Loucy (cell line): Measurements from ENCODE around the gene DLG1.

Experiments
- H2AFZ ChIP-seq: fragments of 200-600 bp; sonication (generic); 2 replicates; pipeline ENCODE4 v1.6.0; 2016; ENCODE audit warnings: antibody characterized with exemption, mild to moderate bottlenecking, low read length, moderate library complexity
- H3F3A ChIP-seq: fragments of 200-600 bp; 2 replicates; pipeline ENCODE4 v1.6.0; 2016; ENCODE audit warnings: antibody characterized with exemption, low read depth, mild to moderate bottlenecking
- H3K27me3 ChIP-seq: fragments of 200-600 bp; sonication (generic); 2 replicates; pipeline ENCODE4 v1.6.1; 2014; ENCODE audit warnings: low read length, mild to moderate bottlenecking; ENCODE audit not compliant: insufficient read depth, poor library complexity, severe bottlenecking
- H3K36me3 ChIP-seq: fragments of 200-600 bp; sonication (generic); 2 replicates; pipeline ENCODE4 v1.6.1; 2016; ENCODE audit warnings: low read length; ENCODE audit not compliant: insufficient read depth
- H3K4me1 ChIP-seq: fragments of 200-600 bp; sonication (generic); 2 replicates; pipeline ENCODE4 v1.5.1; 2014; ENCODE audit warnings: low read length, mild to moderate bottlenecking; ENCODE audit not compliant: insufficient read depth, poor library complexity, severe bottlenecking
- H3K4me2 ChIP-seq: fragments of 200-600 bp; sonication (generic); 2 replicates; pipeline ENCODE4 v1.6.0; 2014; ENCODE audit warnings: antibody characterized with exemption, low read length, low read depth, mild to moderate bottlenecking; ENCODE audit not compliant: poor library complexity, severe bottlenecking
- H3K4me3 ChIP-seq: fragments of 200-600 bp; sonication (generic); 2 replicates; pipeline ENCODE4 v1.5.1; 2014; ENCODE audit warnings: low read length, mild to moderate bottlenecking, mixed read lengths; ENCODE audit not compliant: poor library complexity, severe bottlenecking
- H3K79me2 ChIP-seq: fragments of 200-600 bp; sonication (generic); 2 replicates; pipeline ENCODE4 v1.6.1; 2014; ENCODE audit warnings: low read length; ENCODE audit not compliant: insufficient read depth
- H3K9ac ChIP-seq: fragments of 200-600 bp; sonication (generic); 2 replicates; pipeline ENCODE4 v1.6.0; 2014; ENCODE audit warnings: mild to moderate bottlenecking, low read depth, low read length, moderate library complexity; ENCODE audit not compliant: poor library complexity, severe bottlenecking
- H3K9me2 ChIP-seq: fragments of 200-600 bp; sonication (generic); replicated peaks from 2 replicates; pipeline ENCODE4 v1.6.1; 2016; ENCODE audit warnings: low read depth, low read length, mixed read lengths
- H3K9me3 ChIP-seq: fragments of 200-600 bp; sonication (generic); 2 replicates; pipeline ENCODE4 v1.6.1; 2014; ENCODE audit warnings: mild to moderate bottlenecking, antibody characterized with exemption, low read length, low read depth; ENCODE audit not compliant: insufficient read depth
- H4K20me1 ChIP-seq: fragments of 200-600 bp; sonication (generic); 2 replicates; pipeline ENCODE4 v1.6.0; 2014; ENCODE audit warnings: antibody characterized with exemption, low read length, mild to moderate bottlenecking; ENCODE audit not compliant: insufficient read depth, poor library complexity, severe bottlenecking
- EZH2phosphoT487 ChIP-seq: fragments of 200-600 bp; IDR thresholded peaks from 2 replicates; pipeline ENCODE4 v1.6.1; 2018; ENCODE audit warnings: antibody characterized with exemption, mild to moderate bottlenecking, moderate library complexity, borderline replicate concordance
- TF ChIP-seq, protein P1 (sequence below): fragments of 200-600 bp; sonication (generic); conservative IDR thresholded peaks from 2 replicates; pipeline ENCODE4 v1.5.1; 2014; ENCODE audit warnings: mild to moderate bottlenecking, antibody characterized with exemption, low read length

DLG1 gene

DNA sequence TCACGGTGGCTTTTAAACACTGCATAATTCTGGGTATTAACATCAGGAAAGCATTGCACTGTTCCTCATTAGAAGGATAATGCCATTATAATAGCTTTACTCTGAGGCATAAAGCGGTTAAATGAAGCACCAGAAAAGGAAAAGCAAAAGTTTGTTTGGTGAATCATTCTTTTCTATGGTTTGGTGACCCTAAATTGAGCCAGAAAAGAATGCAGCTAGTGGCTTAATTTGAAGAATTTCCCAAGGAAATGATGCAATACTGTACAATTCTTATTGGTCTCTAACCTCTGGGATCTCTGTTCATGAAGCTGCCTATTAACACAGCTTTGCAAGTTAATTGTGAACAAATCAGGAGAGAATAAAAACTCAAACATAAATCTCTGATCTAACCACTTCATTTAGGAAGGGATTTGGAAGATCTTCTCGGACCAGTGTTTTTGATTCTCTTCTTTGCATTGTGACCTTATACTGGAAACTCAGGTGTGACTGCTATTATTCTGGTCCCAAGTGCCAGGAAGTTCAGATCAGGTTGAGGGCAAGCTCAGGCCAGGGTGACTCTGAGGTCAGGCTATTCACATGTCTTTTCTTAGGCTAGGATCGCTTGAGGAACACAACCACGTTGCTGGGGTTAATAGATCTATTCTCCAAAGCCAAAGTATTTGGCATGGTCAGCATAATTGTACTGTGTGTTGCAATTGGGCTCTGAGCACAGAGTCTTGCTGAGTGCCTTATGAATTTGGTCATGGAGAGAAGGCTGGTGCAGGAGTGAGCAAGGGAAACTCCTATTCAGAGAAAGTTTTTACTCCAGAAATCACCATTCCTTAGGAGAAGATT lies 11.3 kb upstream of the DLG1 start:
- no peaks in the 10 kb centered on the region for H3K79me2 ChIP-seq
- peaks cover 9% of the 10 kb centered on the region for H3K4me1 ChIP-seq
- H3K9me3 ChIP-seq: no peaks in the 10 kb centered on the region
- no peak overlapping the region for H3K9ac ChIP-seq
- H3K4me2 ChIP-seq: peak overlapping the region; percentile 6
- no peak overlapping the region for H3K4me3 ChIP-seq
- H3K27me3 ChIP-seq: no peaks in the 10 kb centered on the region
- H3K36me3 ChIP-seq: no peaks in the 10 kb centered on the region
- no peaks in the 10 kb centered on the region for H3K9me2 ChIP-seq
- H3F3A ChIP-seq: no peaks in the 10 kb centered on the region
- H4K20me1 ChIP-seq: no peaks in the 10 kb centered on the region
- H2AFZ ChIP-seq: peak overlapping the region; percentile 73
- TF ChIP-seq, protein P1, sequence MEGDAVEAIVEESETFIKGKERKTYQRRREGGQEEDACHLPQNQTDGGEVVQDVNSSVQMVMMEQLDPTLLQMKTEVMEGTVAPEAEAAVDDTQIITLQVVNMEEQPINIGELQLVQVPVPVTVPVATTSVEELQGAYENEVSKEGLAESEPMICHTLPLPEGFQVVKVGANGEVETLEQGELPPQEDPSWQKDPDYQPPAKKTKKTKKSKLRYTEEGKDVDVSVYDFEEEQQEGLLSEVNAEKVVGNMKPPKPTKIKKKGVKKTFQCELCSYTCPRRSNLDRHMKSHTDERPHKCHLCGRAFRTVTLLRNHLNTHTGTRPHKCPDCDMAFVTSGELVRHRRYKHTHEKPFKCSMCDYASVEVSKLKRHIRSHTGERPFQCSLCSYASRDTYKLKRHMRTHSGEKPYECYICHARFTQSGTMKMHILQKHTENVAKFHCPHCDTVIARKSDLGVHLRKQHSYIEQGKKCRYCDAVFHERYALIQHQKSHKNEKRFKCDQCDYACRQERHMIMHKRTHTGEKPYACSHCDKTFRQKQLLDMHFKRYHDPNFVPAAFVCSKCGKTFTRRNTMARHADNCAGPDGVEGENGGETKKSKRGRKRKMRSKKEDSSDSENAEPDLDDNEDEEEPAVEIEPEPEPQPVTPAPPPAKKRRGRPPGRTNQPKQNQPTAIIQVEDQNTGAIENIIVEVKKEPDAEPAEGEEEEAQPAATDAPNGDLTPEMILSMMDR: no peak
- TF ChIP-seq EZH2phosphoT487: no peak

DNA sequence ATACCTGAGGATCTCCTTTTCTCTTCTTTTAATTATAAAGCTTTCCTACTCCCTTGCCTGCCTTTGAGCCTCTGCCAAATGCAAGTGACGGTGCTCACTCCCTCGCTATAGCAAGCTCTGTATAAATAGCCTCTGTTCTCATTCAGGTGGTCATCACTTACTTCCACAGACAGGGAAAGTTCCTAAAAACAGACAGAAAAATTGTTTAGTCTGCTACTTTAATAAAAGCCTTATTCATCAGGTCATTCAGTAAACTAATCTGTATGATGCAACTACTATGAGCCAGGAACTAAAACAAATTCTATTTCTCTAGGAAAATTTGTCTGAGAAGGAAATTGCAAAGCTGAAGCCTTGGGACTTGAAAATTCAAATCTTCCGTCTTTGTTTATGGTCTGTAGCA lies 10.2 kb upstream of the DLG1 start:
- Histone ChIP-seq H3K4me3 (no peak overlapping the region), H3K4me2 (no peak overlapping the region), H3K79me2 (no peaks in the 10 kb centered on the region), H2AFZ (no peak overlapping the region), H4K20me1 (no peaks in the 10 kb centered on the region), H3F3A (no peaks in the 10 kb centered on the region), H3K9ac (no peak overlapping the region), H3K4me1 (peaks cover 9% of the 10 kb centered on the region), H3K9me3 (no peaks in the 10 kb centered on the region), H3K36me3 (no peaks in the 10 kb centered on the region), H3K27me3 (no peaks in the 10 kb centered on the region), H3K9me2 (no peaks in the 10 kb centered on the region)
- no peak for TF ChIP-seq EZH2phosphoT487
- TF ChIP-seq, protein P1: no peak

DNA sequence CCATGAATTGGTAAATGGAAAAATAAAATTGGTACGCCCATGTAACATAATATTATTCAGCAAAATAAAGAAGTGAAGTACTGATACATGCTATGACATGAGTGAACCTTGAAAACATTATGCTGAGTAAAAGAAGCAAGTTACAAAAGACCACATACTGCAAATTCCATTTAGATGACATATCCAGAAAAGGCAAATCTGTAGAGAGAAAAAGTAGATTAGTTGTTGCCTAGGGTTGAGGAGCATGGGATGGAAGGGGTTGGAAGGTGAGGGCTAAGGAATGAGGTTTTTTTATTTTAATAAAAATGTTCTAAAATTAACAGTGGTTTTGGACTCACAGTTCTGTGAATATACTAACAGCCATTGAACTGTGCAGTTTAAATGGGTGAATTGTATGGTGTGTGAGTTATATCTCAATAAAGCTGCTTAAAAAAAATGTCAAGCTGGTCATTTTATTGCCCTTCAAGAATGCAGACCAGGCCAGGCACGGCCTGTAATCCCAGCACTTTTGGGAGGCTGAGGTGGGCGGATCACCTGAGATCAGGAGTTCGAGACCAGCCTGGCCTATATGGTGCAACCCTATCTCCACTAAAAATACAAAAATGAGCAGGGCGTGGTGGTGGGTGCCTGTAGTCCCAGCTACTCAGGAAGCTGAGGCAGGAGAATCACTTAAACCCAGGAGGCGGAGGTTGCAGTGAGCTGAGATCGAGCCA lies 8.1 kb upstream of the DLG1 start:
- no peaks in the 10 kb centered on the region for H3K9me2 ChIP-seq
- no peak overlapping the region for H2AFZ ChIP-seq
- no peaks in the 10 kb centered on the region for H3K79me2 ChIP-seq
- H3K4me2 ChIP-seq: no peak overlapping the region
- no peaks in the 10 kb centered on the region for H3K9me3 ChIP-seq
- H3K4me1 ChIP-seq: peaks cover 19% of the 10 kb centered on the region
- H3K36me3 ChIP-seq: no peaks in the 10 kb centered on the region
- no peaks in the 10 kb centered on the region for H3F3A ChIP-seq
- H4K20me1 ChIP-seq: no peaks in the 10 kb centered on the region
- H3K4me3 ChIP-seq: no peak overlapping the region
- TF ChIP-seq, protein P1: no peak
- no peak for TF ChIP-seq EZH2phosphoT487
- no peaks in the 10 kb centered on the region for H3K27me3 ChIP-seq
- H3K9ac ChIP-seq: no peak overlapping the region
